H9 (cell line): ENCODE results near the gene RCSD1. TPM values are rescaled to one million over a fixed set of nuclear protein-coding genes. Genes with fewer than 3 reads are reported as not detected.

Source experiments
- DNase-seq: peaks from one replicate; pipeline ENCODE4 v3.0.0-alpha.2; 2017
- H2AFZ ChIP-seq: one replicate; pipeline ENCODE4 v1.6.1; 2013; ENCODE audit warnings: mild to moderate bottlenecking, low read length, control low read depth, moderate library complexity
- H2AK5ac ChIP-seq: 2 replicates; pipeline ENCODE4 v1.6.1; 2013; ENCODE audit warnings: low read length, control low read depth, mixed read lengths; ENCODE audit not compliant: insufficient read length
- H2BK120ac ChIP-seq: one replicate; pipeline ENCODE4 v1.6.1; 2013; ENCODE audit warnings: low read depth, mild to moderate bottlenecking, low read length, control low read depth, inconsistent platforms; ENCODE audit not compliant: poor library complexity, severe bottlenecking
- H2BK12ac ChIP-seq: 2 replicates; pipeline ENCODE4 v1.6.1; 2013; ENCODE audit warnings: low read length, control low read depth, mixed read lengths, low read depth; ENCODE audit not compliant: insufficient read length
- H2BK15ac ChIP-seq: 2 replicates; pipeline ENCODE4 v1.6.1; 2013; ENCODE audit warnings: low read depth, low read length, control low read depth
- H2BK20ac ChIP-seq: one replicate; pipeline ENCODE4 v1.6.1; 2013; ENCODE audit warnings: low read depth, mild to moderate bottlenecking, low read length, control low read depth, inconsistent platforms; ENCODE audit not compliant: poor library complexity, severe bottlenecking
- H2BK5ac ChIP-seq: 2 replicates; pipeline ENCODE4 v1.6.1; 2013; ENCODE audit warnings: low read length, control low read depth, mixed read lengths; ENCODE audit not compliant: insufficient read length
- H3K14ac ChIP-seq: 2 replicates; pipeline ENCODE4 v1.6.1; 2013; ENCODE audit warnings: low read length, control low read depth; ENCODE audit not compliant: insufficient read depth
- H3K18ac ChIP-seq: 2 replicates; pipeline ENCODE4 v1.6.1; 2013; ENCODE audit warnings: low read depth, mild to moderate bottlenecking, mixed read lengths, low read length, control low read depth; ENCODE audit not compliant: insufficient read length
- H3K23ac ChIP-seq: 2 replicates; pipeline ENCODE4 v1.6.1; 2013; ENCODE audit warnings: low read length, control low read depth, mixed read lengths, low read depth; ENCODE audit not compliant: insufficient read length
- H3K23me2 ChIP-seq: 2 replicates; pipeline ENCODE4 v1.6.1; 2013; ENCODE audit warnings: low read depth, mild to moderate bottlenecking, mixed read lengths, low read length, control low read depth; ENCODE audit not compliant: insufficient read length, poor library complexity, severe bottlenecking
- H3K27ac ChIP-seq: 2 replicates; pipeline ENCODE4 v1.5.1; 2013; ENCODE audit warnings: low read length, control low read depth, mixed read lengths, low read depth; ENCODE audit not compliant: insufficient read length
- H3K27me3 ChIP-seq: 2 replicates; pipeline ENCODE4 v1.6.1; 2013; ENCODE audit warnings: low read length, control low read depth, inconsistent platforms; ENCODE audit not compliant: insufficient read depth
- H3K4ac ChIP-seq: 2 replicates; pipeline ENCODE4 v1.6.1; 2013; ENCODE audit warnings: low read depth, mild to moderate bottlenecking, control low read depth, inconsistent platforms, low read length, moderate library complexity
- H3K4me1 ChIP-seq: 2 replicates; pipeline ENCODE4 v1.6.1; 2013; ENCODE audit warnings: low read length, control low read depth, inconsistent platforms; ENCODE audit not compliant: insufficient read depth
- H3K4me2 ChIP-seq: 2 replicates; pipeline ENCODE4 v1.6.1; 2013; ENCODE audit warnings: low read length, control low read depth, mixed read lengths; ENCODE audit not compliant: insufficient read length, insufficient read depth
- H3K56ac ChIP-seq: 2 replicates; pipeline ENCODE4 v1.6.1; 2013; ENCODE audit warnings: low read depth, mild to moderate bottlenecking, mixed read lengths, low read length, control low read depth; ENCODE audit not compliant: insufficient read length
- H3K79me1 ChIP-seq: 2 replicates; pipeline ENCODE4 v1.6.1; 2013; ENCODE audit warnings: low read depth, mild to moderate bottlenecking, moderate library complexity, low read length, control low read depth, inconsistent platforms; ENCODE audit not compliant: insufficient read depth, poor library complexity, severe bottlenecking
- H3K79me2 ChIP-seq: 2 replicates; pipeline ENCODE4 v1.6.1; 2013; ENCODE audit warnings: low read length, control low read depth, inconsistent platforms; ENCODE audit not compliant: insufficient read depth
- H3K9ac ChIP-seq: 2 replicates; pipeline ENCODE4 v1.6.1; 2013; ENCODE audit warnings: low read length, control low read depth, mixed read lengths; ENCODE audit not compliant: insufficient read length; ENCODE audit errors: extremely low read depth
- H3K9me3 ChIP-seq: one replicate; pipeline ENCODE4 v1.6.1; 2013; ENCODE audit warnings: low read depth, low read length, inconsistent platforms; ENCODE audit not compliant: control insufficient read depth
- H3T11ph ChIP-seq: one replicate; pipeline ENCODE4 v1.6.1; 2013; ENCODE audit warnings: mild to moderate bottlenecking, low read length, control low read depth, inconsistent platforms
- H4K20me1 ChIP-seq: one replicate; pipeline ENCODE4 v1.6.1; 2013; ENCODE audit not compliant: control insufficient read depth, insufficient read length, insufficient read depth
- H4K5ac ChIP-seq: 2 replicates; pipeline ENCODE4 v1.6.1; 2013; ENCODE audit warnings: low read depth, mild to moderate bottlenecking, mixed read lengths, low read length, control low read depth; ENCODE audit not compliant: insufficient read length
- H4K8ac ChIP-seq: replicated peaks from 2 replicates; pipeline ENCODE4 v1.6.1; 2013; ENCODE audit warnings: low read length, control low read depth, mixed read lengths, low read depth; ENCODE audit not compliant: insufficient read length
- H4K91ac ChIP-seq: 2 replicates; pipeline ENCODE4 v1.6.1; 2013; ENCODE audit warnings: low read depth, mild to moderate bottlenecking, moderate library complexity, mixed read lengths, low read length, control low read depth; ENCODE audit not compliant: insufficient read length
- H3K27ac Mint-ChIP-seq, 3 experiments: 2 replicates in 2 of 3; 3 replicates in 1 of 3; pipeline ENCODE4 v1.8.0; 2020 to 2021; ENCODE audit warnings: mixed read lengths in 3 of 3, mild to moderate bottlenecking in 1 of 3, moderate library complexity in 1 of 3
- H3K27me3 Mint-ChIP-seq: 2 replicates; pipeline ENCODE4 v1.8.0; 2021; ENCODE audit warnings: low read depth, mild to moderate bottlenecking, moderate library complexity, mixed read lengths
- H3K36me3 Mint-ChIP-seq, 3 experiments: 2 replicates in 2 of 3; 3 replicates in 1 of 3; pipeline ENCODE4 v1.8.0; 2020 to 2021; ENCODE audit warnings: low read depth in 3 of 3, mixed read lengths in 3 of 3; ENCODE audit not compliant: insufficient read depth in 1 of 3
- H3K4me1 Mint-ChIP-seq, 2 experiments: 2 replicates each; pipeline ENCODE4 v1.8.0; 2020; ENCODE audit warnings: mixed read lengths in 2 of 2
- H3K4me3 Mint-ChIP-seq, 2 experiments: 2 replicates in 1 of 2; 3 replicates in 1 of 2; pipeline ENCODE4 v1.8.0; 2020 to 2021; ENCODE audit warnings: mild to moderate bottlenecking in 2 of 2, mixed read lengths in 2 of 2, moderate library complexity in 1 of 2
- H3K9me3 Mint-ChIP-seq, 2 experiments: 2 replicates in 1 of 2; 3 replicates in 1 of 2; pipeline ENCODE4 v1.8.0; 2020; ENCODE audit warnings: mild to moderate bottlenecking in 2 of 2, mixed read lengths in 2 of 2, moderate library complexity in 1 of 2
- CTCF ChIP-seq: fragments of 200-600 bp; sonication (generic); conservative IDR thresholded peaks from 3 replicates; pipeline ENCODE4 v1.8.0; 2021; ENCODE audit warnings: antibody characterized with exemption, mild to moderate bottlenecking
- WGBS: extraction: QIAGEN DNeasy Blood & Tissue Kit; methylation state at CpG from one replicate; pipeline ENCODE4 v1.1.7; 2013; ENCODE audit warnings: missing lambda C conversion rate, low lambda C conversion rate, mixed read lengths; ENCODE audit not compliant: insufficient read length; ENCODE audit errors: extremely low coverage; 5-methylcytosine and 5-hydroxymethylcytosine counted together
- total RNA-seq: library from RNA; stranded (reverse); gene quantifications from 2 replicates; pipeline ENCODE4 v1.2.1, GENCODE V29; 2021

The RCSD1 gene
- total RNA-seq, 1 experiment from 2014 or later, result 0.13 TPM

GRCh38 chr1:167734841-167735240 lies 104.8 kb downstream of the RCSD1 start:
- H3K14ac ChIP-seq, result no peak overlapping the region
- H3K23me2 ChIP-seq, result no peaks in the 10 kb centered on the region
- no peak for TF ChIP-seq CTCF
- H4K20me1 ChIP-seq, result no peaks in the 10 kb centered on the region
- H3K4ac ChIP-seq, result no peak overlapping the region
- H3K4me2 ChIP-seq, result no peak overlapping the region
- no peaks in the 10 kb centered on the region for H3K9me3 ChIP-seq
- no CpG with 5 or more reads among the region's 1 CpG for WGBS
- no peak overlapping the region for H2BK12ac ChIP-seq
- no peak overlapping the region for H2AFZ ChIP-seq
- no peak overlapping the region for H2BK20ac ChIP-seq
- Mint-ChIP-seq H3K4me1 (peaks cover 6 to 12% of the 10 kb centered on the region in 2 experiments), H3K4me3 (no peak overlapping the region), H3K36me3 (peaks cover 24 to 25% (median 25%) of the 10 kb centered on the region in 3 experiments), H3K27ac (no peak overlapping the region), H3K9me3 (peaks cover 4 to 5% of the 10 kb centered on the region in 2 experiments; a peak in 3 of 5 replicates), H3K27me3 (no peaks in the 10 kb centered on the region; the same call in 1 of the 2 replicates)
- H2BK15ac ChIP-seq, result no peak overlapping the region
- no peak overlapping the region for H3T11ph ChIP-seq
- no peak overlapping the region for H3K18ac ChIP-seq
- no peaks in the 10 kb centered on the region for H3K4me1 ChIP-seq
- no peaks in the 10 kb centered on the region for H3K27me3 ChIP-seq
- H4K91ac ChIP-seq, result no peak overlapping the region
- no peak overlapping the region for H4K5ac ChIP-seq
- no peak overlapping the region for H2AK5ac ChIP-seq
- no peak overlapping the region for H2BK120ac ChIP-seq
- H3K79me1 ChIP-seq, result no peaks in the 10 kb centered on the region
- no peak overlapping the region for H4K8ac ChIP-seq
- DNase-seq, result no peak
- no peak overlapping the region for H3K23ac ChIP-seq
- H3K27ac ChIP-seq, result no peak overlapping the region
- peaks cover 10% of the 10 kb centered on the region; the same call in 1 of the 2 replicates for H3K79me2 ChIP-seq
- H3K9ac ChIP-seq, result no peak overlapping the region
- no peak overlapping the region for H2BK5ac ChIP-seq
- H3K56ac ChIP-seq, result no peak overlapping the region
